A673 (cell line): Measurements from ENCODE around the gene MAT1A.

Source experiments
- EZH2 ChIP-seq: fragments of 200-600 bp; sonication (generic); IDR thresholded peaks from 2 replicates; pipeline ENCODE4 v1.6.1; 2017; ENCODE audit warnings: borderline replicate concordance, low read depth, mild to moderate bottlenecking, mixed read lengths, antibody characterized with exemption, low read length; ENCODE audit not compliant: poor library complexity, severe bottlenecking
- TF ChIP-seq, protein P1 (sequence below): fragments of 300-800, 200-600 bp; sonication (generic); conservative IDR thresholded peaks from 2 replicates; pipeline ENCODE4 v1.5.1; 2017; ENCODE audit warnings: low read depth, mild to moderate bottlenecking, antibody characterized with exemption, low read length, moderate library complexity, mixed read lengths

DNA sequence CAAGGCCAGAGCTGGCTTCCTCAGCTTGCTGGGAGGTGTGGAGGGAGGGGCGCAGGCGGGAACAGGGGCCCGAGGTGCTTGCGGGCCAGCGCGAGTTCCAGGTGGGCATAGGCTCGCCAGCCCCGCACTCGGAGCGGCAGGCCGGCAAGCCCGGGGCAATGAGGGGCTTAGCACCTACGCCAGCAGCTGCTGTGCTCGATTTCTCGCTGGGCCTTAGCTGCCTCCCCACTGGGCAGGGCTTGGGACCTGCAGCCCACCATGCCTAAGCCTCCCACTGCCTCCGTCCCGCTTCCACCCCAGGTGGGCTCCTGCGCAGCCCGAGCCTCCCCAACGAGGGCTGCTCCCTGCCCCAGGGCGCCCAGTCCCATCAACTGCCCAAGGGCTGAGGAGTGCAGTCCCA, 25.9 kb upstream of the MAT1A start:
- TF ChIP-seq EZH2, result no peak
- TF ChIP-seq, protein P1, sequence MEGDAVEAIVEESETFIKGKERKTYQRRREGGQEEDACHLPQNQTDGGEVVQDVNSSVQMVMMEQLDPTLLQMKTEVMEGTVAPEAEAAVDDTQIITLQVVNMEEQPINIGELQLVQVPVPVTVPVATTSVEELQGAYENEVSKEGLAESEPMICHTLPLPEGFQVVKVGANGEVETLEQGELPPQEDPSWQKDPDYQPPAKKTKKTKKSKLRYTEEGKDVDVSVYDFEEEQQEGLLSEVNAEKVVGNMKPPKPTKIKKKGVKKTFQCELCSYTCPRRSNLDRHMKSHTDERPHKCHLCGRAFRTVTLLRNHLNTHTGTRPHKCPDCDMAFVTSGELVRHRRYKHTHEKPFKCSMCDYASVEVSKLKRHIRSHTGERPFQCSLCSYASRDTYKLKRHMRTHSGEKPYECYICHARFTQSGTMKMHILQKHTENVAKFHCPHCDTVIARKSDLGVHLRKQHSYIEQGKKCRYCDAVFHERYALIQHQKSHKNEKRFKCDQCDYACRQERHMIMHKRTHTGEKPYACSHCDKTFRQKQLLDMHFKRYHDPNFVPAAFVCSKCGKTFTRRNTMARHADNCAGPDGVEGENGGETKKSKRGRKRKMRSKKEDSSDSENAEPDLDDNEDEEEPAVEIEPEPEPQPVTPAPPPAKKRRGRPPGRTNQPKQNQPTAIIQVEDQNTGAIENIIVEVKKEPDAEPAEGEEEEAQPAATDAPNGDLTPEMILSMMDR, result no peak
